EL (cell line): ENCODE results near the gene FSTL4.

Source experiments
- DNase-seq: peaks from one replicate; pipeline ENCODE4 v3.0.0-alpha.2; 2016

Gene FSTL4

DNA sequence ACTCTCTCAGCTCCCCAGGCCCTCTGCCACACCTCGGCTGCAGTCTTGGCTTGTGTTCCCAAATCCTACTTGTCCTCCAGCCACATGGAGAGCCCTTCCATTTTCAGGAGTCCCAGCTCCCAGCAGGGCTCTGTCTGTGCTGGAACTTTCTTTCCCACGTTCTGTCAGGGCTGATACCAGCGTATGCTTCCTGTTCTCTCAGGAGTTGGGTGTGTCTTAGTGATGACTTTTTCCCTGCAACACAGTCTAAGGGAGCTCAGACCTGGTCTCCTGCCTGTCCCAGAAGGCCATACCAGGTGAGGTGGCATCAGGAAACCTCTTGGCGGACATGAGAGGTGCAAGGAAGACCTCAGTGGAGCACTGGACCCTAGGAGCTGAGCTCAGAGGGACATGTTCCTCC lies 334.0 kb downstream of the FSTL4 start:
- no peak for DNase-seq

DNA sequence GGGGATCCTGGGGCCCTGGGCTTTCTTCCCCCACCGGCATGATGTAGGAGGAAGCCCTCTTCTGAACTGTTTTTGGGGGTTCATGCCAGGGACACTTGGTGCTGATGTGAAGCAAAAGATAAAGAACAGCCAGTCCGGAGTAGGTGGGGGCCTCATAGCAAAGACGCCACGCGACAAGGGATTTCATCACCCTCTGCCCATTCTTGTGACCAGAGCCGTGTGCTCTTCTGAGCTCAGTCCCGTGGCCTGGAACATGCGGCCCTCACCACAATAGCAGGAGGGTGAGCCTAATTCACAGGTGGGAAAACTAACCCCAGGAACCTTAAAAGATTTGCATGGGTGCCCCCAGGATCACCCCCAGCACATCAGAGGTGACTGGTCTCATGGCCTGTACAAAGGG lies 334.6 kb downstream of the FSTL4 start:
- DNase-seq: no peak

- DNase-seq: no peak
Measured at GRCh38 chr5:133276171-133276570, 336.2 kb downstream of the FSTL4 start.

GRCh38 chr5:133275631-133276030 lies 336.7 kb downstream of the FSTL4 start:
- no peak for DNase-seq

GRCh38 chr5:133274597-133274935 lies 337.8 kb downstream of the FSTL4 start:
- no peak for DNase-seq

GRCh38 chr5:133273661-133274596 lies 338.4 kb downstream of the FSTL4 start:
- peak; percentile 50 for DNase-seq

DNA sequence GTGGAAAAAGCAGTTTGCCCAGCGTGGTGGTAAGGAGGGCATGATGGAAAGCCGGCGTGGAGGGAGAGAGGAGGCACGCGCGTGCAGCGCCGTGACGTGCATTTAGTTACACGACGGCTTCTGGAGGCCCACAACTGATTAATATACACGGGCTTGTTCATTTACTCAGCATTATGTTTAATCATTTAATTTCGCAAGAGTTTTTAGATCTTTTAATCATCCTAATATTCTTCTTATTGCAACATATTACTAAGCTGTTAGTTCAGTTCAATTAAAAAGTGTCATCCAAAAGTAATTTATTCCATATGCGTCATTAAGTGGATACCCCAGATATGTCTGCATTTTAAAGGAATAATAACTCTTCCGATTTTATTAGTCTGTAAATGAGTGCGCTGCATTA lies 340.0 kb downstream of the FSTL4 start:
- DNase-seq: no peak

GRCh38 chr5:133271606-133272005 lies 340.7 kb downstream of the FSTL4 start:
- no peak for DNase-seq

GRCh38 chr5:133269691-133270090 lies 342.6 kb downstream of the FSTL4 start:
- no peak for DNase-seq

DNA sequence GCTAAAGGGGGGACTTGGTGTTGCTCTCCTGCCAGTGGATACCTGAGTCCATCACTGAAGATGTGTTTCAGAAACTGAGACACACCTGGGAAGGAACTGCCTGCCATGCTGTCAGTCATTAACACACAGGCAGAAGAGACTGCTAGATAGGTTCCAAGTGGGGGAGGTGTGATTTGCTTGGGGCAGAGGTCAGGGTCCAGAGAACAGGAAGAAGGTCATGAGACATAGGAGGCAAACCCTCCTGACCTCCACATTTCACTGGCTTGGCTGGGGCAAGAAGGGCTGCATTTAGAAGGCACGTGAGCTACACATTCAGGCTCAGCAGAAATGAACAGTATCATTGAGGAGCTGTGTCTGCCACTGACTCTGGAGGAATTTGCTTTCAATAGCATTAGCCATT lies 344.7 kb downstream of the FSTL4 start:
- no peak for DNase-seq

DNA sequence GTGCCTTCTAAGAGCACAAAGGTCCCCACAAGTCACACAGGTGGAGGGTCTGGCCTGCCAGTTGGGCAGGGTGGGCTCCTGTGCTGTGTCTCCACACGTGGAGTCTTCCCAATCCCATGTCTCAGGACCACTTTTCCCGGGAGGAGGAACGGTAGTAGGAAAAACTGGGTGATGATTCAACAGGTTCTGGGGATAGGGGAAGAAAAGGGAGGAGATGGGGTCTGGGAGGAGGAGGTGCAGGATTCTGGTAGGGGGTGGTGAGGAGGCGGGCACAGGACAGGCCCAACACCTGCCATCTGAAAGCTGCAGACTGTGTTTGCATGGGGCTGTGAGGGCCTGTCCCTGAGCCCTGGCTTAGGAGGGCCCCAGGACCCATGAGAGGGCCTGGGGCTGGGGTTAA lies 345.4 kb downstream of the FSTL4 start:
- no peak for DNase-seq

- no peak for DNase-seq
Measured at GRCh38 chr5:133266527-133266878, 345.8 kb downstream of the FSTL4 start.

DNA sequence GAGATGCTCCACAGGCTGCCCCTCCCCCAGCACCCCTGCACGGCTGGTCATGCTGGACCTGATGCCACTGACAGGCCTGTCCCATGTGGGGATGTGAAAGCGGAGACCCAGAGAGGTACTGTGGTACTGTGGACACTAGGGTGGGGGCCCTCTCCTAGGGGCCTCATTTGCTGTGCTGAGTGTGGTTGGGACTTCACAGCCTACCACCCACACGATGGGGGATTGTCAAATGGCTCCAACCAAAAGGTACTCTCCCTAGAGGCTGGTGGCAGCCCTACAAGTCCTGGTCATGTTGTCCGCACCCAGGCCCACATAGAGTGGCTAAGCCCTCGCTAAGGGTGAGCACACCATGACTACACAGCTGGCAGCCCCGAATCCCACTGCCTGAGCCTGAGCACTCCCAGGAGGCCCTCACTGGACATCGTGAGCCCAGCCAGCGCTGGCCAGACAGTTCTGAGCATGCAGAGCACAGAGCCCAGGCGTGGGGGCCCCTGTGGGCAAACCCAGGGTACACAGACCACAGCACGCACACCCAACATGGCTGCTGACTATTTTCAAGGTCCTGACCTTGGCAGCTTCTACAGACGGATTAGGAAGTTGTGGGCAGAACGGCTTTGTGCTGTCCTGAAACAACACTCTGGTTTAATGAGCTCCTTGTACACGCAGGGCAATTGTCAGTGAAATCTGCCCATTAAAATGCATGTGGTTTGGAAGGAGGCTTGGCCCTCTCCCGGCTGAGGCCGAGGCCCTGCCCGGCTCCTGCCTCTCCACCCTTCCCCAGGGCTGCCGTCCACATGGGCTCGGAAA lies 346.4 kb downstream of the FSTL4 start:
- DNase-seq: no peak

GRCh38 chr5:133265257-133265656 lies 347.1 kb downstream of the FSTL4 start:
- no peak for DNase-seq

GRCh38 chr5:133262690-133263089 lies 349.7 kb downstream of the FSTL4 start:
- no peak for DNase-seq

DNA sequence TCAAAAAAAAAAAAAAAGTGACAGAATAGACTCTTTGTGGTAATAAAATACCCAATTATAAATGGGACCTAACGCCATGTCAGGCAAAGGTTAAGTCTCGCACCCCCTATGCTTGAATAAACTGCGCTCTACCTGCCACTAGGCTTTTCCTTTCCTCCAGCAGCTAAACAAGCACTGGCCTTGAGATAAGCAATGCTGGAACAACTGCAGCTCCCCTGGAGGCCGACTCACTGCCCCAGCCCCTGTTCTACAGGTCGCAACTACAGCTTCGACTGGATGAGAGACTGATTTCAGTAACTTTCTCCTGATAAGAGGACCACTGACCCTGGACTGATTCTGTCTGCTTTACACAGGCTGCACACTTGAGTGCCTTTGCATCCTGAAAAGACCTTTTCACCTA lies 350.3 kb downstream of the FSTL4 start:
- DNase-seq: no peak

DNA sequence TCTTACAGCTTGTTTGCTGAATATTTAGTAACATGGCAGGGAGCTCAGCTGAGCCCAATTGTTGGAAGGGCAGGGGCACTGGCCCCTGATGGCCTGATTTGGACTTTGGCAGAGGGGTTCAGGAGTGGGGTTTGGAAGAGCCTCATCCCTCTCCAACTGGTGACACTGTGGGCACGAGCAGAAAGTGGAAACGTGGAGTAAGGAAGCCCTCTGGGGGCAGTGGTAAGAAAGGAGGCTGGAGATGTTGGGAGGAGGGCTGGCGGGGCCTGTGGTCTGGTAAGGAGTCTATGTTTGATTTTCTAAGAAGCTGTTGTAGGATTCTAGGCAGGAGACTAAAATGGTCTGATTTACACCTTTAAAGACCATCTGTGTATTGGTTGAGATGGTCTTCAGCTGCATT lies 351.6 kb downstream of the FSTL4 start:
- DNase-seq: no peak

GRCh38 chr5:133259199-133259997 lies 352.9 kb downstream of the FSTL4 start:
- DNase-seq: no peak

DNA sequence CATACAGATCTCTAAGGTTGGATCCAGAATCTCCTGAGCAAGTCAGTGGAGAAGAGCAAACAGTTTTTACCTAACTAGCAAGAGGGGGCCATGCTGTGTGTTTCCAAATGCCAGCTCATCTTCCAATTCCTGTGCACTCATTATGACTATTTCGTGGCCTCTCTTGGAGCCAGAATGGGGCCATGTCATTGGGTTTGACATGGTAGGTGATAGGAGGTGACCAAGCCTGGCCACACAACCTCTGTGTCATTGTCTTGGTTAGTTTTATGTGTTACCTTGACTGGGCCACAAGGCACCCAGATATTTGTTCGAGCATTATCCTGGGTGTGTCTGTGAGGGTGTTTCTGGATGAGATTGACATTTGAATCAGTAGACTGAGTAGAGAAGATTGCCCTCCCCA lies 354.4 kb downstream of the FSTL4 start:
- DNase-seq: no peak

- no peak for DNase-seq
Measured at GRCh38 chr5:133256276-133256675, 356.1 kb downstream of the FSTL4 start.

DNA sequence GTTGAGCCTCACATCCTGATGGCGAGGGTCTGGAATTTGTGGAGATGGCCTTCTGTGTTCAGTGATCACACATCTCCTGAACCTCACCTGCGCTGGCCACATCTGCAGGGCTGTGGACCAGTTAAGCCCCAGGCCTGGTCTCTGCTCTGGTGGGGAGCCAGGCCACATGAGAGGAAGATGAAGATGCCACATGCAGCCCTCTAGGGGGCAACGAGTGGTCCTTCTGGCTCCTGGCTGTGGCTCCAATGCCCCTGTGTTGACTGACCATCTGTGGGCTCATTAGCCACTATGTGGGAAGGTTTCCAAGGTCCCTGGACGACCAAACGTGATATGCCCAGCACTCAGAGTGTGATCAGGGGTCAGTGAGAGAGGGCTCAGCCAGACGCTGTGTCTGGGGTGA lies 357.5 kb downstream of the FSTL4 start:
- no peak for DNase-seq

- DNase-seq: no peak
Measured at GRCh38 chr5:133253671-133254070, 358.7 kb downstream of the FSTL4 start.

GRCh38 chr5:133253070-133253469 lies 359.3 kb downstream of the FSTL4 start:
- no peak for DNase-seq

DNA sequence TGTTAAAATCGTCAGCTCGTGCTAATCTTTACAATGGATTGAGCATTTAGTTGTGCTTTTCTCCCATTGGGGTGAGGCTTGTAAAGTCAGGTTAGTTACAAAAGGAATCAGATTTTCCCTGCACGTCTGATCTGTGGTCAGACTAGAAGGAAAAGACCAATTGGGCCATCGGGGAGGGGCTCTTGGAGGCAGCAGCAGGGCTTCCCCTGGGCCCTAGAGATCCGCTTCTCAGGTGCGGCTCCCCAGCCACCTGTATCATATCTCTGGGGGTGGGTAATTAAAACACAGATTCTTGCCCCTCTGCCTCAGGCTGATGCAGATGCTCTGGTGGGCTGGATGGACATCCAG lies 360.2 kb downstream of the FSTL4 start:
- DNase-seq: no peak
